SU-DHL-6 (cell line): Measurements from ENCODE around the gene GGPS1.

Source experiments
- H2AFZ ChIP-seq: fragments of 200-600 bp; sonication (generic); 2 replicates; pipeline ENCODE4 v1.6.1; 2014; ENCODE audit warnings: low read depth, mild to moderate bottlenecking, moderate library complexity, mixed read lengths, antibody characterized with exemption, low read length; ENCODE audit not compliant: severe bottlenecking
- H3F3A ChIP-seq: fragments of 200-600 bp; shearing (Covaris generic); 2 replicates; pipeline ENCODE4 v1.6.0; 2016; ENCODE audit warnings: antibody characterized with exemption, mild to moderate bottlenecking; ENCODE audit not compliant: insufficient read depth
- H3K27ac ChIP-seq: fragments of 200-600 bp; sonication (generic); 2 replicates; pipeline ENCODE4 v1.5.1; 2016; ENCODE audit warnings: low read depth, mild to moderate bottlenecking, low read length, moderate library complexity, mixed read lengths
- H3K27me3 ChIP-seq: fragments of 200-600 bp; sonication (generic), shearing (Covaris generic); 2 replicates; pipeline ENCODE4 v1.6.0; 2014; ENCODE audit warnings: mild to moderate bottlenecking, low read length
- H3K36me3 ChIP-seq: fragments of 200-600 bp; sonication (generic); 2 replicates; pipeline ENCODE4 v1.6.1; 2014; ENCODE audit warnings: mild to moderate bottlenecking, low read length, mixed read lengths
- H3K4me2 ChIP-seq: fragments of 300-600, 200-600 bp; shearing (Covaris generic), sonication (generic); 2 replicates; pipeline ENCODE4 v1.6.0; 2014; ENCODE audit warnings: low read length, low read depth, mild to moderate bottlenecking; ENCODE audit not compliant: poor library complexity, severe bottlenecking
- H3K4me3 ChIP-seq: fragments of 200-600 bp; sonication (generic); 2 replicates; pipeline ENCODE4 v1.5.1; 2014; ENCODE audit warnings: antibody characterized with exemption, low read length, mild to moderate bottlenecking, mixed read lengths; ENCODE audit not compliant: insufficient read depth, poor library complexity, severe bottlenecking
- H3K79me2 ChIP-seq: fragments of 200-600 bp; sonication (generic); 2 replicates; pipeline ENCODE4 v1.6.1; 2014; ENCODE audit warnings: mild to moderate bottlenecking, low read length, moderate library complexity; ENCODE audit not compliant: insufficient read depth
- H3K9ac ChIP-seq: fragments of 200-600 bp; sonication (generic); 2 replicates; pipeline ENCODE4 v1.7.0; 2014; ENCODE audit warnings: mild to moderate bottlenecking, low read length
- H3K9me2 ChIP-seq: fragments of 200-600 bp; sonication (generic); replicated peaks from 2 replicates; pipeline ENCODE4 v1.6.1; 2014; ENCODE audit warnings: low read length; ENCODE audit not compliant: insufficient read depth
- H3K9me3 ChIP-seq: fragments of 200-600 bp; sonication (generic); 2 replicates; pipeline ENCODE4 v1.6.1; 2014; ENCODE audit warnings: low read length, mixed read lengths; ENCODE audit not compliant: insufficient read depth
- H4K20me1 ChIP-seq: fragments of 200-600 bp; sonication (generic); 2 replicates; pipeline ENCODE4 v1.6.1; 2014; ENCODE audit warnings: low read depth, mild to moderate bottlenecking, antibody characterized with exemption, low read length, moderate library complexity, mixed read lengths
- EZH2phosphoT487 ChIP-seq: fragments of 200-600 bp; sonication (generic), shearing (Covaris generic); conservative IDR thresholded peaks from 2 replicates; pipeline ENCODE4 v1.6.1; 2018; ENCODE audit warnings: mild to moderate bottlenecking, antibody characterized with exemption, low read length, moderate library complexity, mixed read lengths
- TF ChIP-seq, protein P1 (sequence below): fragments of 200-600 bp; sonication (generic); IDR thresholded peaks from one replicate; pipeline ENCODE4 v1.5.1; 2017; ENCODE audit warnings: antibody characterized with exemption, mild to moderate bottlenecking, low read length, moderate library complexity; ENCODE audit not compliant: insufficient read depth, poor library complexity, severe bottlenecking

The GGPS1 gene

DNA sequence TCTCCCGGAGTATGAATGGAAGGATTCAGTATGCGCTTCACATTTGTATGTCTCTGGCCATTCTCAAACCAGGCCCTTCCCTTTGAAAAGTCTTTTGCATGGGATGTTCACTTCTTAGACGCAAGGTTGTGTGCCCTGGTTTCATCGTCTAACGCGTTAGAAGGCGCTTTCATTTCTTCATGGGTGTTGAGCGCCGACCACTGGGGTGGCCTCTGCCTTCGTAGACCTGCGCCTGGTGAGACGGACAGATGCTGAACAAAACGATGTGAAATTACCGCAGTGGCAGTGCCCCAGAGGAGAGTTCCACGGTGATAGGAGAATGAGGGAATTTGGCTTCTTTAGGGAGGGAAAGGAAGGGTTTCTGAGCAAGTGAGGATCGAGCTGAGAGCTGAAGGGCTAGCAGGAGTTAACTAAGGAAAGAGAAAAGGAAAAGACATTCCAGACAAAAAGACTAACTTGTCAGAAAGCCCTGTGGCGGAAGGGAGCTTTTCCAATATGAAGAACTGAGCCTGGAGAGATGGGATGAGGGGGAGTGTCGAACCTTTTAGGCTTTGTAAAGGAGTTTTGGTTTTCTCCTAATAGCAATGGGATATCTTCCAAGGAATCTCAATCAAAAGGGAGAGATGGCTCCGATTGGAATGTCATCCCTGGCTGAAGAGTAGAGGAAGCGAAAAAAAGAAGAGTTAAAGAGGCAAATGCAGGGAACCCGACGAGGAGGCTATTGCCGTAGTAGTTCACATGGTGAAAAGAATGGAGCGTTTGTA, 951 bp downstream of the GGPS1 start:
- Histone ChIP-seq H3K27ac (peak overlapping the region; percentile 85), H2AFZ (peak overlapping the region; percentile 62), H3K4me3 (peak overlapping the region; percentile 63), H3K9me3 (no peaks in the 10 kb centered on the region), H3K27me3 (no peaks in the 10 kb centered on the region), H4K20me1 (peaks cover 14% of the 10 kb centered on the region), H3K79me2 (peaks cover 89% of the 10 kb centered on the region), H3K36me3 (no peaks in the 10 kb centered on the region; the same call in 1 of the 2 replicates), H3K9ac (peak overlapping the region; percentile 74), H3K9me2 (no peaks in the 10 kb centered on the region), H3K4me2 (peak overlapping the region; percentile 95), H3F3A (peaks cover 30% of the 10 kb centered on the region)
- TF ChIP-seq EZH2phosphoT487 = no peak
- TF ChIP-seq, protein P1, sequence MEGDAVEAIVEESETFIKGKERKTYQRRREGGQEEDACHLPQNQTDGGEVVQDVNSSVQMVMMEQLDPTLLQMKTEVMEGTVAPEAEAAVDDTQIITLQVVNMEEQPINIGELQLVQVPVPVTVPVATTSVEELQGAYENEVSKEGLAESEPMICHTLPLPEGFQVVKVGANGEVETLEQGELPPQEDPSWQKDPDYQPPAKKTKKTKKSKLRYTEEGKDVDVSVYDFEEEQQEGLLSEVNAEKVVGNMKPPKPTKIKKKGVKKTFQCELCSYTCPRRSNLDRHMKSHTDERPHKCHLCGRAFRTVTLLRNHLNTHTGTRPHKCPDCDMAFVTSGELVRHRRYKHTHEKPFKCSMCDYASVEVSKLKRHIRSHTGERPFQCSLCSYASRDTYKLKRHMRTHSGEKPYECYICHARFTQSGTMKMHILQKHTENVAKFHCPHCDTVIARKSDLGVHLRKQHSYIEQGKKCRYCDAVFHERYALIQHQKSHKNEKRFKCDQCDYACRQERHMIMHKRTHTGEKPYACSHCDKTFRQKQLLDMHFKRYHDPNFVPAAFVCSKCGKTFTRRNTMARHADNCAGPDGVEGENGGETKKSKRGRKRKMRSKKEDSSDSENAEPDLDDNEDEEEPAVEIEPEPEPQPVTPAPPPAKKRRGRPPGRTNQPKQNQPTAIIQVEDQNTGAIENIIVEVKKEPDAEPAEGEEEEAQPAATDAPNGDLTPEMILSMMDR = peak; percentile 33

DNA sequence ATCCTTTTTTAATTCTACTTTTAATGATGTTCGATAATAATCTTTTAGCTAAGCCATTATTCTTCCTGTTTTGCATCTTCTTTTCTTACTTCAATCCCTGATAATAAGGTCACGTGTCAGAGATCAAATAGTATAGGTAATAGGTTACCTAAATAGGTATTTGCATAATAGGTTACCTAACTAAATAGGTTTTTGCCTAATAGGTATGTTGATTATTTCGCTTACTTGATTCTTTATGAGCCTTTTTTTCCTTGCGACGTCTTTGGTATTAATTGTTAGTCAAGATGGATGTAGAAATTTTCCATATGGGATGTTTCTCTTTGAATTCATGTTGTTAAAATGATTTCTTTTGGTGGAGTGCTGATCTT, 2.5 kb downstream of the GGPS1 start:
- H3K79me2 ChIP-seq = peaks cover 85% of the 10 kb centered on the region
- no peaks in the 10 kb centered on the region; the same call in 1 of the 2 replicates for H3K36me3 ChIP-seq
- peak overlapping the region; percentile 66 for H3K27ac ChIP-seq
- peak overlapping the region; percentile 60 for H3K4me3 ChIP-seq
- no peak overlapping the region for H2AFZ ChIP-seq
- peaks cover 18% of the 10 kb centered on the region for H3F3A ChIP-seq
- H4K20me1 ChIP-seq = peaks cover 4% of the 10 kb centered on the region; the same call in 1 of the 2 replicates
- H3K27me3 ChIP-seq = no peaks in the 10 kb centered on the region
- H3K4me2 ChIP-seq = peak overlapping the region; percentile 95
- TF ChIP-seq, protein P1 = no peak
- no peak for TF ChIP-seq EZH2phosphoT487
- H3K9ac ChIP-seq = peak overlapping the region; percentile 74
- no peaks in the 10 kb centered on the region for H3K9me3 ChIP-seq
- H3K9me2 ChIP-seq = no peaks in the 10 kb centered on the region

DNA sequence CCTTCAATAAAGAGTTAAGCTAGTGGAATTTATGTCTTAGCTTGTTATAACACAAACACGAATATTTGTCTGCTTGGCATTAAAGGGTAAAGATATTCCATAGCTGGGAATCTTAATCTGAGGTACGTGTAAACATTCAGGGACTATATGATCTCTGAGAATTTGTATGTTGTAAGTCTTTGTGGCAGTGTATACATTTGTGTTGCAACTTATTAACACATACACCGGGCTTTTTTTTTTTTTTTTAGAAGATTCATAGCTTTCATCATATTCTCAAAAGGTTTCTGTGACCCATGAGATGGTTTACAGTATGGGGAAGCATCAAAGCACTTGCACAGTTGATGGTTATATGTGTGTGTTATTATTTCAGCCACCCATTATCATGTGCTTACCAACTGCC, 3.0 kb downstream of the GGPS1 start:
- no peaks in the 10 kb centered on the region for H3K9me3 ChIP-seq
- peak overlapping the region; percentile 95 for H3K4me2 ChIP-seq
- H3K79me2 ChIP-seq = peaks cover 80% of the 10 kb centered on the region
- no peaks in the 10 kb centered on the region for H3K27me3 ChIP-seq
- H3K4me3 ChIP-seq = peak overlapping the region; percentile 60
- peaks cover 13% of the 10 kb centered on the region for H3F3A ChIP-seq
- peak overlapping the region; percentile 74; the same call in 1 of the 2 replicates for H3K9ac ChIP-seq
- H2AFZ ChIP-seq = no peak overlapping the region
- TF ChIP-seq EZH2phosphoT487 = no peak
- TF ChIP-seq, protein P1 = no peak
- H4K20me1 ChIP-seq = no peaks in the 10 kb centered on the region
- H3K27ac ChIP-seq = no peak overlapping the region
- H3K9me2 ChIP-seq = no peaks in the 10 kb centered on the region
- H3K36me3 ChIP-seq = no peaks in the 10 kb centered on the region; the same call in 1 of the 2 replicates
